GM04504 (cell line): ENCODE measurements around the gene PSMC3.
A peak's percentile ranks its signal among the peaks of the same experiment; 100 is the strongest.

Source experiments
- DNase-seq: peaks from one replicate; pipeline ENCODE4 v3.0.0-alpha.2; 2012; ENCODE audit warnings: low read depth

Gene PSMC3

DNA sequence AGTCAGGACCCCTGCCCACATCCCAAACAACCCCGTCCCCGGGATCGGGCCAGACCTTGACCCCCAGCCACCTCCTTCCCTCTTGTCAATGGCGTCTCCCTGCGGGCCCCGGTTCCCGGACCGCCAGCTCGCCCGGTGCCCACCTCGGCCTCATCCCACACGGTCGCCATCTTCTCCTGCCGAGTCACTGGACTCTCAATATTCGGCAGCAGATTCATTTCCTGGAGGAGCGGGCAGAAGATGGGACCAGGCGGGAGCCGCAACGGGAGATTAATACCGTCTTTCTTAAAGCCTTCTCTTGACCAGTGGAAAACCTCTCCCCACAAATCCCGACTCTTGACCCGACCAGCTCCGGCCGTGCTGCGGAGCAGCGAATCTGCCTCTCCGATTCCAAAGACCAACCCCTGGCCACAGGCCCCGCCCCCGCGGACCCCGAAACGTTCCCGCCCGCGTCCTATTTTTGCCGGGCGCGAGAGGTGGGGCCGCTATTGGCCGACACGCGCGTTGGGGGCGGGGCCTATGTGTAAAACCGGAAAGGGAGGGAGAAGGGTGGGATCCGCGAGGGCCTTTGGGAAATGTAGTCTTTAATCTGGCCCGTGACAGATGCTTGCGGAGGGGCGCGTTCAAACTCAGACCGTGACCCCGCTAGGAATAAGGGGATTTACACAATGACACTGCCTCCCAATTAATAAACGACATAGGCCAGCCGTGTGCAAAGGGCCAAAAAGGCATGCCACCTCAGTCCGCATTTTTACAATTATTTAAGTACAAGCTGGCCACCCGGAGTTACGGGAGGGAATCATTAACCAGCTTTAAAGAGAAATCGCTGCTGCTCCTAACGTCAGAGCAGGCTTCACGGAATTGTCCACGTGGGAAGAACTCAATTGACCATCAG lies at the start of gene PSMC3:
Gene PSMC3 (minus strand): TSS at position 378 of the 895 bp plus-strand sequence. CDS start 160 bp downstream, at position 218.
- peak; percentile 92 for DNase-seq

DNA sequence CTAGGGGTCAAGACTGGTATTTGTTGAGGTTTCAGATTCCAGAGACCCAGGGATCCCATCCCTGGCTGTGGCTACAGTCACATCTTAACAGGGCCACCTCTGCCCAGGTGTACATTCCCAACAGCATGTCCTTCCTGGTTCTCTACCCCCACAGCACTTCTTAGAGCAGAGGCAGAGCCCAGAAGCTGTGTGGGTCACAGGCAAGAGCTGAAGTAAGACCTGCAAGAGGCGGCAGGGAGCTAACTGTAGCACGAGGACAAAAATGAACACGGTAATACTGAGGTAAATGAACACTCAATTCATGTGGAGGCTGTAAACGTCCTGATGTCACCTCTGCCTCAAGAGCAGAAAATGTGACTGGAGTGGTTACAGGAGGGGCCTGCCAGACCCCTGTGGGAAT lies 44.4 kb upstream of the PSMC3 start:
- no peak for DNase-seq

GRCh38 chr11:47469361-47470179 lies 43.3 kb upstream of the PSMC3 start:
- no peak for DNase-seq

DNA sequence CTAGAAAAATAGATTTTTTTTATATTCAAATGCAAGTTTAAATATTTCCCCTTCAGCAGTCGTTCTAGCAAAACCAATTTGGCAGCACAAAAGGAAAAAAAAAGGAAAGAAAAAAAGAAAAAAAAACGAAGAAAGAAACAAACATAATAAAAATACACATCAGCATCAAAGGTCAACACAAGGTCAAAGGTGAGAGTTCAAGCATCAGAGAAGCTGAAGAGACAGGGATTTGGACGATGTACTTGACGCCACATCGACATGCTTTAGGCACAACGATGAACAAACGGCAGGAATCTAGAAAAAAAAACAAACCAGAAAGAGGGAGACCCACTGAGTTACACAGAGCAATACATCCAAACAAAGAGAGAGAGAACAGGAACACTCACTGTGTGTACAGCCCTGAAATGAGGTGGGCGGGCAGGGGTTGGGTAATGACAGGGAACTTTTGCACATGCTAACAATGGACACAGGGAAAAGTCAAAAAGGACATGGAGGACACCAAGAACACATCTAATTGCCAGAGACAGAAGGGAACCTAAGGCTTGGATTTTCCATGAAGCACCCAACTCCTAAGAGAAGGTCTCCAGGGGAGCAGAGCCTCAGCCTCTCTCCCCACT lies 42.5 kb upstream of the PSMC3 start:
- no peak for DNase-seq

DNA sequence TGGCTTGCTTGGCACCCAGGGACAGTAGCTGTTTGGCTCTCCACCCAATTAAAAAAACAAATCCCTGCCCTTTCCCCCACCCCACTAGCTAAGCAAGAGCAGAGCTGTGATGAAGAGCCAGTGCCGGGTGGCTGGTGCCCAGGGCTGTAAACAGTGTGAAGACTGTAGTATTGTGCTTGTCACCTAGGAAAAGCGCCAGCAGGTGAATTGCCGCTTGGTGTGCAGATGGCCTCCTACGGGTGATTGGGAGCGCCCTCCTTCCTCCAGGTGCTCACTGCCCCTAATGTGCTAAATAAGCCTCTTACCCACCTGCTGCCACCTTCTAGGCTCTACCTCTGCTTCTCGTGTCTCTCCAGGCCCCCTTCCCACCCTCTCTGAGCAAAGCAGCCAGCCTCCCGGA lies 41.1 kb upstream of the PSMC3 start:
- DNase-seq: no peak

- DNase-seq: no peak
Observed at GRCh38 chr11:47466701-47467250, 40.5 kb upstream of the PSMC3 start.

DNA sequence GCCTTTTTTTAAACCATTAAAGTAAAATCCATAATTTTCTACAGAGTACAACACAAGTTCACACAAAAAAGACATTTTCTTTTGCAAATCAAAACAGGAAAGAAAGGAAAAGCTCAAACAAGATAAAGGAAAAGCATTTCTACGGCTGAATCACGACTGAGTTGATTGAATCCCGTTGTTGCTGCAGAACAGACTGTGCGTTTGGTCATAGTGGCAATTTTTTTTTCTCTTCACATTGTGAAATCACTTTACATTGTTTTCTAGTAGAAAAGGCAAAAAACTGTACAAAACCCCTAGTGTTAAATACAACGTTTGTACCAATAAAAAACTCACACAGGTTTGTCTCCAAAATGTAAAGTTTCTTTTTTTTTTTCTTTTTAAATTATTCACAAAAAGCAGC lies 40.0 kb upstream of the PSMC3 start:
- no peak for DNase-seq

DNA sequence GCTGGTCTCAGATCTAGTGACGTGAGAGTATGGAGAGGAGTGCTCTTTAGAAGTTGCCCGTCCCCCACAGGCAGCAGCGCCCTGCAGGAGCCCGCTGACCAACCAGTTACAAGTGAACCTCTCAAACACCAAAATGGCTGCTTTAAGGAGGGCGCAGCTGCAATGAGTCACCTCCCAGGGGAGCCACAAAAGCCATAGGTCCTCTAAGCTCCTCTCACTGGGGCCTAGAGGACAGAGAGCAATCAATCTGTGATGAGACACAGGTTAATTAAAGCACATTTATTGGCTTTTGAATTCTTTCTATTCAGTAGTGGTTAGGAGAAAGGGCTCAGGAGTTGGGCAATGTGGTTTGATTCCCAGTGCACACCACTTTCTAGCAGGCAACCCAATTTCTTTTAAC lies 38.2 kb upstream of the PSMC3 start:
- no peak for DNase-seq

- no peak for DNase-seq
Observed at GRCh38 chr11:47461876-47462275, 35.6 kb upstream of the PSMC3 start.

DNA sequence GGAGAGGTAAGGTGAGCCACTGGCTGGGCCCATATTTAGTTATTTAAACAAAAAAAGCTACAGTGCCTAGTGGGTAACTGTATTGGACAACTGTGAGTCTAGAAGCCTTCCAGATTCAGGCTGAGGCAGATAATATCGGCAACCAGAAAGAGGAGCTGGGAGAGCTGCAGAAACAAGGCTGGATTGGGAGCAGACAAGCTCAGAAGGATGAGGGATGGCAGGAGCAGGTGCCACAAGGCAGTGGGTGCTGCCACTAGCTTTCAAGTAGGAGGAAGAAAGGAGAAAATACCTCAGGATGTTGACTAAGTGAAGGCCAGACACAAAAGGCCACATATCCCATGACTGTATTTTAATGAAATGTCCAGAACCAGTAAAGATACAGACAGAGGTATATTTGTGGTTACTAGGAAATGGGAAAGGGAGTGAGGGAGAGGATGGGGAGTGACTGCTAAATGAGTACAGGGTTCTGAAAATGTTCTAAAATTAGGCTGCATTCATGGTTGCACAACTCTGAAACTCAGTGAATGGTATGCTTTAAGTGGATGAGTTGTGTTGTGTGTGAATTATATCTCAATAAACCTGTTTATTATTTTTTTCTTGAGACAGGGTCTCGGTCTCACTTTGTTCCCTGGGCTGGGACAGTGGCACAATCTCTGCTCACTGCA lies 34.5 kb upstream of the PSMC3 start:
- DNase-seq: no peak

DNA sequence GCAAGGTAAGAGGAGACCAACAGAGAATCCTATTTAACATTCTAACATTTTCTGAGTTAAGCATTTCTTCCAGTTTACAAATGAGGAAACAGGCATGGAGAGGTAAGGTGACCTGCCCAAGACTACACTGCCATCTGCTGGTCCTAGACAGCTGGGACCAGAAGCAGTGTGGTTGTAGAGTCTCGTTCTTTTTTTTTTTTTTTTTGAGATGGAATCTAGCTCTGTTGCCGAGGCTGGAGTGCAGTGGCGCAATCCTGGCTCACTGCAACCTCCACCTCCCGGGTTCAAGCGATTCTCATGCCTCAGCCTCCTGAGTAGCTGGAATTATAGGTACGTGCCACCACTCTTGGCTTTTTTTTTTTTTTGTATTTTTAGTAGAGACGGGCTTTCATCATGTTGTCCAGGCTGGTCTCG lies 28.0 kb upstream of the PSMC3 start:
- peak; percentile 71 for DNase-seq

GRCh38 chr11:47453365-47453764 lies 27.1 kb upstream of the PSMC3 start:
- no peak for DNase-seq

GRCh38 chr11:47451990-47452389 lies 25.8 kb upstream of the PSMC3 start:
- no peak for DNase-seq

- DNase-seq: no peak
Observed at GRCh38 chr11:47451436-47451835, 25.2 kb upstream of the PSMC3 start.

DNA sequence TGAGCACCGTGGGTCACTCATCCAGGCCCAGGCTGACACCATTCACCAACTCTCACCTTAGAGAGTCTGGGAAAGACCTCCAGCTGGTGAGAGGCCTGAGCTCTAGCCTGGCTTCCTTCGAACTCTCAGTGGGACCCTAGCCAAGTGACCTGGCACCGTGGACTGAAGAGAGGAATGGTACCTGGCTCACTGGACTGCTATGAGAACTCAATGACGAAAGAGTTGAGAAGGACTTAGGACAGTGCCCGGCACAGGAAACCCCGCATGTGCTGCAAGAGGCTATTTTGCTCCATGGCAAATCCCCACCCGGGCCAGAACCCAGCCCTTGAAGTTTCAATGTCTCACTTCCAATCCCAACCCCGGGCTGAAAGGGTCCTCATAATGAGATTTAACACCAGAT lies 23.3 kb upstream of the PSMC3 start:
- no peak for DNase-seq

GRCh38 chr11:47448566-47449427 lies 22.6 kb upstream of the PSMC3 start, which contains the start of gene RAPSN:
TSS of gene RAPSN (minus strand) at chr11:47449136. CDS start at chr11:47448964, 172 bp downstream.
- no peak for DNase-seq

GRCh38 chr11:47447906-47448305 lies 21.7 kb upstream of the PSMC3 start:
- no peak for DNase-seq

DNA sequence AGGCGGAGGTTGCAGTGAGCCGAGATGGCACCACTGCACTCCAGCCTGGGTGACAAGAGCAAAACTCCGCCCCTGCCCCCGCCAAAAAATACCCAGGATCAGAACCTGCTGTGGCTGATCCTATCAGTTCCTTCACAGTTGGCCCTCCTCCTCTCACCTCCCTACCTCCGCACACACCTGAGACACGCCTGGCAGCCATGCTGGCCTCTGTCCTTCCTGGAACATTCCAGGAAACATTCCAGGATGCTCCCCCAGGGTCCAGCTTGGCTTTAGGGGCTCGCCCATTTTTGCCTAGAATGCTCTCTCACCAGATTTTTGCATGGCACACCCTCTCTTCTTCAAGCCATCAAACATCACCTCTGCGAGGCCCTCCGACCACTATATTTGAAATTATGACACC lies 20.6 kb upstream of the PSMC3 start:
- no peak for DNase-seq

- no peak for DNase-seq
Observed at GRCh38 chr11:47445840-47446239, 19.6 kb upstream of the PSMC3 start.

DNA sequence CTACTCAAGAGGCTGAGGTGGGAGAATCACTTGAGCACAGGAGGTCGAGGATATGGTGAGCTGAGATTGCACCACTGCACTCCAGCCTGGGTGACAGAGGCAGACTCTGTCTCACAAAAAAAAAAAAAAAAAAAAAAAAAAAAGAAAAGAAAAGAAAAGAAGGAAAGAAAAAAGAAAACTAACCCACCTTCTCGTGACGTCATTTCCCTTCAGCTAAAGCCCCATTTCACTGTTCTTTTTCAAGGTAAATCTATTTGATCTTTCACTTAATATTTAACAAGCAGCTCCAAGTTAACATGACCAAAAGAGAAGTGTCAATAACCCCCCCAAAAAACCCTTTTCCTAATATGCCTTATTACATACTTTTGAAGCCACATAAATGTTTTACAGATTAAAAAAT lies 17.6 kb upstream of the PSMC3 start:
- no peak for DNase-seq
